Suprapubic skin (tissue), 4 donors: Measurements from ENCODE around the gene RELT.

Source experiments
- EP300 ChIP-seq: sonication (generic); formaldehyde crosslinking; IDR thresholded peaks from one replicate; pipeline ENCODE4 v1.6.1; 2017; ENCODE audit warnings: antibody characterized with exemption
- POLR2A ChIP-seq, 2 donors: fragments of 450-650 bp; IDR thresholded peaks; one replicate each; pipeline ENCODE4 v1.6.1; 2017; ENCODE audit warnings: antibody characterized with exemption in 2 of 2, mild to moderate bottlenecking in 2 of 2, moderate library complexity in 2 of 2
- POLR2AphosphoS5 ChIP-seq, 3 donors: sonication (generic); formaldehyde crosslinking; IDR thresholded peaks; one replicate each; pipeline ENCODE4 v1.6.1; 2017; ENCODE audit warnings: antibody characterized with exemption in 3 of 3
- TF ChIP-seq, protein P1 (sequence below), 2 donors: fragments of 200-600 bp in 1 of 2; fragments of 450-650 bp in 1 of 2; sonication (generic) in 1 of 2; IDR thresholded peaks; one replicate each; pipeline ENCODE4 v1.5.1; 2016 to 2019; ENCODE audit warnings: antibody characterized with exemption in 2 of 2, mild to moderate bottlenecking in 1 of 2, moderate library complexity in 1 of 2

DNA sequence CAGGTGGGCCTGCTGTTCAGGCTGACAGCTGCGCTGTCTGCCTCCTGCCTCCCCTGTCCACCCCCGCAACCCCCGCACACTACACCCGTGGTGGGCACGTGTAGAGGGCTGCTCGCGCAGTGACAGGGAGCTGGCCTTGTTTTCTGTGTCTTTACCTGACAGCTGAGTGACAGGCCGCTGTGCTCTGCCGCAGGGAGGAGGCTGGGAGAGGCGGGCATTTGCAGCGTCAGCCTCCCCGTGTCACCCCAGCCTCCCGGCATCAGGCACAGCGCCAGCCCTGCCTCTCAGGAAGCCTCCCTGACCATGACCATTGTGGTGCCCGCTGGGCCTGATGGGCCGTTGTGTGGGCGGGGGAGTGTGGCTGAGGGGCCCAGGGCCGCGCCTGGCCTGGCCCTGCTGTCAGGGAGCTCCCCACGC, 32.0 kb upstream of the RELT start:
- TF ChIP-seq, protein P1, sequence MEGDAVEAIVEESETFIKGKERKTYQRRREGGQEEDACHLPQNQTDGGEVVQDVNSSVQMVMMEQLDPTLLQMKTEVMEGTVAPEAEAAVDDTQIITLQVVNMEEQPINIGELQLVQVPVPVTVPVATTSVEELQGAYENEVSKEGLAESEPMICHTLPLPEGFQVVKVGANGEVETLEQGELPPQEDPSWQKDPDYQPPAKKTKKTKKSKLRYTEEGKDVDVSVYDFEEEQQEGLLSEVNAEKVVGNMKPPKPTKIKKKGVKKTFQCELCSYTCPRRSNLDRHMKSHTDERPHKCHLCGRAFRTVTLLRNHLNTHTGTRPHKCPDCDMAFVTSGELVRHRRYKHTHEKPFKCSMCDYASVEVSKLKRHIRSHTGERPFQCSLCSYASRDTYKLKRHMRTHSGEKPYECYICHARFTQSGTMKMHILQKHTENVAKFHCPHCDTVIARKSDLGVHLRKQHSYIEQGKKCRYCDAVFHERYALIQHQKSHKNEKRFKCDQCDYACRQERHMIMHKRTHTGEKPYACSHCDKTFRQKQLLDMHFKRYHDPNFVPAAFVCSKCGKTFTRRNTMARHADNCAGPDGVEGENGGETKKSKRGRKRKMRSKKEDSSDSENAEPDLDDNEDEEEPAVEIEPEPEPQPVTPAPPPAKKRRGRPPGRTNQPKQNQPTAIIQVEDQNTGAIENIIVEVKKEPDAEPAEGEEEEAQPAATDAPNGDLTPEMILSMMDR (IDR thresholded peaks at IDR 0.05): no peak
- TF ChIP-seq POLR2AphosphoS5 (IDR thresholded peaks at IDR 0.05) (no peak), POLR2A (IDR thresholded peaks at IDR 0.05) (no peak), EP300 (no peak)
